Karpas-422 (cell line): Measurements from ENCODE around the gene PCSK5. TPM values are rescaled to one million over a fixed set of nuclear protein-coding genes. Genes with fewer than 3 reads are reported as not detected.

ENCODE experiments used
- DNase-seq: peaks from one replicate; pipeline ENCODE4 v3.0.0-alpha.2; 2015
- H2AFZ ChIP-seq: fragments of 200-600 bp; sonication (generic); 2 replicates; pipeline ENCODE4 v1.6.1; 2014; ENCODE audit warnings: antibody characterized with exemption, low read length, mixed read lengths
- H3K27ac ChIP-seq: fragments of 200-600 bp; sonication (generic); 2 replicates; pipeline ENCODE4 v1.5.1; 2014; ENCODE audit warnings: mild to moderate bottlenecking, low read length, moderate library complexity
- H3K27me3 ChIP-seq: fragments of 200-600 bp; sonication (generic); 2 replicates; pipeline ENCODE4 v1.6.1; 2014; ENCODE audit warnings: low read length, mixed read lengths
- H3K36me3 ChIP-seq: fragments of 200-600 bp; sonication (generic); 2 replicates; pipeline ENCODE4 v1.6.1; 2014; ENCODE audit warnings: low read length, mixed read lengths; ENCODE audit not compliant: insufficient read depth
- H3K4me1 ChIP-seq: fragments of 200-600 bp; sonication (generic); 2 replicates; pipeline ENCODE4 v1.6.1; 2014; ENCODE audit warnings: mild to moderate bottlenecking, low read length, mixed read lengths
- H3K4me2 ChIP-seq: fragments of 200-600 bp; sonication (generic); 2 replicates; pipeline ENCODE4 v1.6.1; 2014; ENCODE audit warnings: low read length, low read depth, mild to moderate bottlenecking; ENCODE audit not compliant: poor library complexity, severe bottlenecking
- H3K4me3 ChIP-seq: fragments of 200-600 bp; sonication (generic); 2 replicates; pipeline ENCODE4 v1.5.1; 2014; ENCODE audit warnings: mild to moderate bottlenecking, antibody characterized with exemption, low read length, mixed read lengths
- H3K79me2 ChIP-seq: fragments of 200-600 bp; sonication (generic); 2 replicates; pipeline ENCODE4 v1.6.1; 2014; ENCODE audit warnings: mild to moderate bottlenecking, low read length, mixed read lengths
- H3K9ac ChIP-seq: fragments of 200-600 bp; sonication (generic); 2 replicates; pipeline ENCODE4 v1.6.0; 2014; ENCODE audit warnings: low read length
- H3K9me2 ChIP-seq: fragments of 200-600 bp; sonication (generic), shearing (Covaris generic); replicated peaks from 2 replicates; pipeline ENCODE4 v1.6.0; 2014; ENCODE audit warnings: mild to moderate bottlenecking, low read length, moderate library complexity; ENCODE audit not compliant: insufficient read depth
- H3K9me3 ChIP-seq: fragments of 300-700, 200-600 bp; sonication (generic); 2 replicates; pipeline ENCODE4 v1.6.1; 2014; ENCODE audit warnings: low read length, mixed read lengths
- H4K20me1 ChIP-seq: fragments of 200-600 bp; sonication (generic); 2 replicates; pipeline ENCODE4 v1.6.1; 2014; ENCODE audit warnings: mild to moderate bottlenecking, antibody characterized with exemption, low read length, low read depth; ENCODE audit not compliant: insufficient read depth
- total RNA-seq: library from RNA; depleted of rRNA; stranded (reverse); fragments of >200 nt; shearing (Covaris generic); gene quantifications from 2 replicates; pipeline ENCODE4 v1.2.3, GENCODE V29; 2014; ENCODE audit warnings: low replicate concordance

Gene PCSK5
- total RNA-seq, 1 experiment from 2014 or later, result not detected

DNA sequence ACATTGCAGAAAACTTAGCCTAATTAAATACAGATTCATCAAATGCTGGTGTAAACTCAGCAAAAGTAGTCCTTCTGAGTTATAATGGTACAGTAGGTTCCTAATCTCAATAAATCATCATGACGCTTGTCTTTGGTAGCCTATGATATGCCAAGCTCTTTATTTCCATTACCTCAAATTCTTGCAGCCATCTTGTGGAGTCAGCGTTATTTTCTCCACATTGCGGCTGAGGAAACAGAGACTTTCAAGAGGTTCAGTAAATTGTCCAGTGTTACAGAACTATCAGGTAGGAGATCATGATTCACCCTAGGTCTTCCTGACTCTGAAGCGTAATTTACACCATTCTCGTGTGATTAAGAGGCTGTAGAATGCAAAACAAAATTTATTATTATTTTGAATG lies 237.2 kb downstream of the PCSK5 start:
- H3K27me3 ChIP-seq, result no peaks in the 10 kb centered on the region
- H3K9ac ChIP-seq, result no peak overlapping the region
- no peaks in the 10 kb centered on the region for H4K20me1 ChIP-seq
- H3K4me1 ChIP-seq, result no peaks in the 10 kb centered on the region
- DNase-seq, result no peak
- H3K36me3 ChIP-seq, result no peaks in the 10 kb centered on the region
- H2AFZ ChIP-seq, result no peak overlapping the region
- H3K4me2 ChIP-seq, result no peak overlapping the region
- H3K79me2 ChIP-seq, result no peaks in the 10 kb centered on the region
- no peaks in the 10 kb centered on the region for H3K9me2 ChIP-seq
- no peak overlapping the region for H3K4me3 ChIP-seq
- H3K9me3 ChIP-seq, result no peaks in the 10 kb centered on the region
- H3K27ac ChIP-seq, result no peak overlapping the region

DNA sequence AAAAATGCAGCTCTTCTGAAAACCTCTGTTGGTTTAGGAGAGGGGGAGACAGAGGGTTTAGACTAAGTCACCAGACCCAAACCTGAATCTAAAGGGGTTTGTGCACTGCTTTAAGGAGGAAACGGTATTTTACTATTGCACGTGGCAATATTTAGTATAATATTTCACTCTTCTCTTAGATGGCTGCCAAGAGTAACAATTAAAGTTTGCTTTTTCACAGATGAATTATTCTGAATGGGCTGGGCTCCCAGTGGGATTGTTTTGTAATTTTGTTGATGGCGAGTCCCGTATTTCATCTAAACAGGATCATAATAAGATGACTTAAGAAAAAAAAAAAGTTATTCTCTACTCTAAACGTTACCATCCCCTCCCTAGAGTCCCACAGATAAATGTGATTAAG lies 245.4 kb downstream of the PCSK5 start:
- no peak overlapping the region for H2AFZ ChIP-seq
- H3K9ac ChIP-seq, result no peak overlapping the region
- DNase-seq, result no peak
- no peaks in the 10 kb centered on the region for H4K20me1 ChIP-seq
- no peak overlapping the region for H3K27ac ChIP-seq
- H3K4me2 ChIP-seq, result no peak overlapping the region
- H3K36me3 ChIP-seq, result no peaks in the 10 kb centered on the region
- H3K9me2 ChIP-seq, result no peaks in the 10 kb centered on the region
- no peaks in the 10 kb centered on the region for H3K9me3 ChIP-seq
- H3K27me3 ChIP-seq, result no peaks in the 10 kb centered on the region
- no peaks in the 10 kb centered on the region for H3K79me2 ChIP-seq
- H3K4me1 ChIP-seq, result no peaks in the 10 kb centered on the region
- H3K4me3 ChIP-seq, result no peak overlapping the region

DNA sequence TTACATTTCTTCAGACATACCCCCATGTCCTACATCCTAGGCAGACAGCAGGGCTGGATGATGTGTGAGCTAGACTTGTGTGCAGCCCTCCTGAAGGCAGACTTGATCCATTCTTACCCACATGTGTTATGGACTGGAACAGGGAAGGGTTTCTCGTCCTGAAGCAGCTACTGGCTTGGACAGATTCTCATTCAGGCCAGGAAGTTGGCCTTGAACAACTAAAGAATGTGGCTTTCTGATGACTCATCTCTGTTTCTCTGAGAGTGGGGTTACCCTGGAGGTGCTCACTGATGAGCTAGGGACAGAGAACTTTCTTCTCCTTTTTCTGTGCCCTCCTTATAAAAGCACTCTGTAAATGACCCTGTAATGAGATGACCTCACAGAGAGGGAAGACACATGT lies 246.5 kb downstream of the PCSK5 start:
- Histone ChIP-seq H3K9me2 (no peaks in the 10 kb centered on the region), H3K9me3 (no peaks in the 10 kb centered on the region), H3K9ac (no peak overlapping the region), H3K36me3 (no peaks in the 10 kb centered on the region), H2AFZ (no peak overlapping the region), H3K4me3 (no peak overlapping the region), H4K20me1 (no peaks in the 10 kb centered on the region), H3K27ac (no peak overlapping the region), H3K4me1 (no peaks in the 10 kb centered on the region), H3K27me3 (no peaks in the 10 kb centered on the region), H3K79me2 (no peaks in the 10 kb centered on the region), H3K4me2 (no peak overlapping the region)
- DNase-seq, result no peak

DNA sequence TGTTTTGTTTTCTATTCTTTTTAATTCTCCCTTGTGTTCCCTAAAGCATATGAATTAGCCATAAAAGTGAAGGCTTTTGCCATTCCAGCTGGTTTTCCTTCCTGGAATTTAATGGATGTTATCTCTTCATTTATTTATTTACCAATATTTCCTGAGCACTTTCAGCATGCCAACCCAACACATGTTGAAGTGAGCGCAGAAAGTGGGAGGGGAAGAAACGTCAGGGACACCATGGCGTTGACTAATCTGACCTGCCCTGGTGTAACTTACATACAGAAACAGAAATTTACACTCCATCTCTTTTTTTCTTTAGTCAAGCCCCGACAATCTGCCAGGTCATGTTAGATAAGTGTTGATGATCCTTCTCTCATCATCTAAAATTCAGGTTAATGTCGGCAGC lies 247.5 kb downstream of the PCSK5 start:
- no peak for DNase-seq
- Histone ChIP-seq H3K4me2 (no peak overlapping the region), H3K4me1 (no peaks in the 10 kb centered on the region), H3K27ac (no peak overlapping the region), H3K9me2 (no peaks in the 10 kb centered on the region), H3K9me3 (no peaks in the 10 kb centered on the region), H3K79me2 (no peaks in the 10 kb centered on the region), H2AFZ (no peak overlapping the region), H3K27me3 (no peaks in the 10 kb centered on the region), H3K36me3 (no peaks in the 10 kb centered on the region), H4K20me1 (no peaks in the 10 kb centered on the region), H3K4me3 (no peak overlapping the region), H3K9ac (no peak overlapping the region)

- no peaks in the 10 kb centered on the region for H3K79me2 ChIP-seq
- no peak for DNase-seq
These were observed 247.9 kb downstream of the PCSK5 start for GRCh38 chr9:76138360-76138759.

DNA sequence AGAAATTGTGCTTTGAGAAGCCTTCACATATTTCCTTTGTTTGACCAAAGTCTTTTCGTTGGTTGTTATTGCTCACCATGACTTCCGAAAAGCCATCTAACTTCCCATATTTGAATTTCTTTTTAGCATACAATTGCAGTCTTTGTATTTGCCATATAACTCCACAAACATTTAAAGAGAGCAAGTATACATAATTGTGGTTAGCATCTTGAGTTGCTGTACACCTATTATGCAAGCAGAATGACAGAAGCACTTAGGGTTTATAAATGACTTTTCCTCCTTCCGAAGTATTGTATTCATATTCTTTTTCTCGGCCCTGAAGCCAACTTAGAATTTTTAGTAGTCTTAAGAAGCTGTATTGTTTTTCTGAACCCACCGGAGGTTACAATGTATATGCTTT lies 253.4 kb downstream of the PCSK5 start:
- H3K79me2 ChIP-seq, result no peaks in the 10 kb centered on the region
- no peak overlapping the region for H2AFZ ChIP-seq
- H3K27me3 ChIP-seq, result no peaks in the 10 kb centered on the region
- no peaks in the 10 kb centered on the region for H3K9me3 ChIP-seq
- no peaks in the 10 kb centered on the region for H3K9me2 ChIP-seq
- H4K20me1 ChIP-seq, result no peaks in the 10 kb centered on the region
- H3K4me1 ChIP-seq, result no peaks in the 10 kb centered on the region
- no peak overlapping the region for H3K4me2 ChIP-seq
- no peaks in the 10 kb centered on the region for H3K36me3 ChIP-seq
- no peak for DNase-seq
- no peak overlapping the region for H3K4me3 ChIP-seq
- H3K9ac ChIP-seq, result no peak overlapping the region
- no peak overlapping the region for H3K27ac ChIP-seq

More at GRCh38 chr9:76138360-76138759, 247.9 kb downstream of the PCSK5 start:
- H3K4me1 ChIP-seq, result no peaks in the 10 kb centered on the region
- no peaks in the 10 kb centered on the region for H4K20me1 ChIP-seq
- no peaks in the 10 kb centered on the region for H3K9me3 ChIP-seq
- no peak overlapping the region for H3K4me3 ChIP-seq
- no peaks in the 10 kb centered on the region for H3K36me3 ChIP-seq
- no peak overlapping the region for H2AFZ ChIP-seq
- no peak overlapping the region for H3K27ac ChIP-seq
- no peak overlapping the region for H3K9ac ChIP-seq
- no peaks in the 10 kb centered on the region for H3K27me3 ChIP-seq
- H3K4me2 ChIP-seq, result no peak overlapping the region
- H3K9me2 ChIP-seq, result no peaks in the 10 kb centered on the region

DNA sequence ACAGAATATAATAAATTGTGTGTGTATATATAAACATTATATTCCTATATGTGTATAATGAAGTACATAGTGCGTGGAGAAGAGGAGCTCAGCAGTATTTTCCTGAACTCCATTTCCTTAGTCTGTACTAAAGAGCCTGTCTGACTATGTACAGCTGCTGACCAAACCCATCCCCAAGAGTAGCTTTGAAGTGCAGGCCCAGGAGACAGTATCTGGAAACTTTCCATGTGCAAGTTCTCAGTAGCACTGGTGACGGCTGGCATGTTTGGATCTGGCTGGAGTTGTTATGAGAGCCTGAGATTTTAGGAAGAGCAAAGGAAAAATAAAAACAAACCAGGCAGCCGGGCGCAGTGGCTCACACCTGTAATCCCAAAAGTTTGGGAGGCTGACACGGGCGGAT lies 259.5 kb downstream of the PCSK5 start:
- no peaks in the 10 kb centered on the region for H3K4me1 ChIP-seq
- H4K20me1 ChIP-seq, result no peaks in the 10 kb centered on the region
- no peak overlapping the region for H3K27ac ChIP-seq
- no peaks in the 10 kb centered on the region for H3K27me3 ChIP-seq
- no peaks in the 10 kb centered on the region for H3K36me3 ChIP-seq
- H3K9me2 ChIP-seq, result no peaks in the 10 kb centered on the region
- no peak overlapping the region for H3K4me2 ChIP-seq
- no peak for DNase-seq
- no peaks in the 10 kb centered on the region for H3K79me2 ChIP-seq
- H2AFZ ChIP-seq, result no peak overlapping the region
- H3K4me3 ChIP-seq, result no peak overlapping the region
- H3K9me3 ChIP-seq, result no peaks in the 10 kb centered on the region
- no peak overlapping the region for H3K9ac ChIP-seq

- Histone ChIP-seq H3K4me2 (no peak overlapping the region), H3K9me3 (no peaks in the 10 kb centered on the region), H3K36me3 (no peaks in the 10 kb centered on the region), H4K20me1 (no peaks in the 10 kb centered on the region), H3K4me1 (no peaks in the 10 kb centered on the region), H3K27me3 (no peaks in the 10 kb centered on the region), H3K79me2 (no peaks in the 10 kb centered on the region), H3K4me3 (no peak overlapping the region), H3K27ac (no peak overlapping the region), H3K9ac (no peak overlapping the region), H2AFZ (no peak overlapping the region), H3K9me2 (no peaks in the 10 kb centered on the region)
- no peak for DNase-seq
These were observed 260.8 kb downstream of the PCSK5 start for GRCh38 chr9:76151267-76151666.

- no peak for DNase-seq
- H3K9me3 ChIP-seq, result no peaks in the 10 kb centered on the region
- no peaks in the 10 kb centered on the region for H3K27me3 ChIP-seq
- H3K9ac ChIP-seq, result no peak overlapping the region
- no peak overlapping the region for H3K4me2 ChIP-seq
- H3K9me2 ChIP-seq, result no peaks in the 10 kb centered on the region
- no peak overlapping the region for H2AFZ ChIP-seq
- H3K79me2 ChIP-seq, result no peaks in the 10 kb centered on the region
- H4K20me1 ChIP-seq, result no peaks in the 10 kb centered on the region
- no peak overlapping the region for H3K27ac ChIP-seq
- no peaks in the 10 kb centered on the region for H3K4me1 ChIP-seq
- no peaks in the 10 kb centered on the region for H3K36me3 ChIP-seq
- no peak overlapping the region for H3K4me3 ChIP-seq
These were observed 262.9 kb downstream of the PCSK5 start for GRCh38 chr9:76153339-76153738.
